H1 (cell line): ENCODE results near the gene CADPS. TPM values are rescaled to one million over a fixed set of nuclear protein-coding genes. Genes with fewer than 3 reads are reported as not detected.

Experiments used
- CTCF ChIA-PET: fragments of 300-600 bp; sonication (Branson Sonifier 250); formaldehyde crosslinking; loops from one replicate; lab custom pipeline; 2021; ENCODE audit not compliant: partially characterized antibody; lab: Charles Lee
- POLR2A ChIA-PET: fragments of 300-600 bp; sonication (Branson Sonifier 250); formaldehyde crosslinking; loops from one replicate; lab custom pipeline; 2021; ENCODE audit warnings: inconsistent platforms; ENCODE audit not compliant: partially characterized antibody; lab: Charles Lee
- DNase-seq, 2 experiments: peaks; one replicate each; pipeline versions ENCODE4 v3.0.0 to v3.0.0-alpha.2; 2010 to 2022; ENCODE audit warnings: low spot score in 2 of 2, low read depth in 1 of 2, mixed read lengths in 1 of 2
- FAIRE-seq: peaks from 2 replicates; lab custom pipeline; 2011; peaks lifted over from hg19 to GRCh38; lab: Jason Lieb, UNC
- H2AFZ ChIP-seq: 2 replicates; pipeline ENCODE4 v1.8.1; 2012; ENCODE audit warnings: low read length, inconsistent platforms
- H2AK5ac ChIP-seq: 2 replicates; pipeline ENCODE4 v1.6.1; 2013; ENCODE audit warnings: low read depth, low read length
- H2BK120ac ChIP-seq: replicated peaks from 2 replicates; pipeline ENCODE3; 2013; ENCODE audit warnings: low read depth, low read length, inconsistent platforms
- H2BK12ac ChIP-seq: 2 replicates; pipeline ENCODE4 v1.6.1; 2013; ENCODE audit warnings: low read depth, low read length
- H2BK15ac ChIP-seq: 2 replicates; pipeline ENCODE4 v1.6.1; 2013; ENCODE audit warnings: low read length
- H2BK20ac ChIP-seq: 2 replicates; pipeline ENCODE4 v1.6.1; 2013; ENCODE audit warnings: low read length
- H2BK5ac ChIP-seq: 2 replicates; pipeline ENCODE4 v1.6.1; 2013; ENCODE audit warnings: low read depth, low read length
- H3K14ac ChIP-seq: 2 replicates; pipeline ENCODE4 v1.6.1; 2013; ENCODE audit warnings: inconsistent platforms; ENCODE audit not compliant: insufficient read length
- H3K18ac ChIP-seq: 2 replicates; pipeline ENCODE4 v1.6.1; 2013; ENCODE audit warnings: low read length; ENCODE audit errors: extremely low read depth
- H3K23ac ChIP-seq: 2 replicates; pipeline ENCODE4 v1.6.1; 2013; ENCODE audit warnings: inconsistent platforms; ENCODE audit not compliant: insufficient read length
- H3K23me2 ChIP-seq: 2 replicates; pipeline ENCODE4 v1.6.1; 2013; ENCODE audit warnings: low read depth, low read length
- H3K27ac ChIP-seq: 2 replicates; pipeline ENCODE4 v1.6.1; 2011; ENCODE audit warnings: low read depth, low read length, inconsistent platforms
- H3K27me3 ChIP-seq, 4 experiments: replicated peaks in 1 of 4; 1 replicate in 1 of 4; 2 replicates in 3 of 4; pipeline versions ENCODE4 v1.6.1 to v1.8.1; 2011 to 2013; ENCODE audit warnings: low read length in 3 of 4, mild to moderate bottlenecking in 3 of 4, inconsistent platforms in 2 of 4, mixed read lengths in 2 of 4, moderate library complexity in 1 of 4; ENCODE audit not compliant: control insufficient read depth in 3 of 4, insufficient read depth in 3 of 4; ENCODE audit errors: extremely low read depth in 1 of 4
- H3K36me3 ChIP-seq, 4 experiments: 2 replicates each; pipeline versions ENCODE4 v1.6.1 to v1.8.1; 2011 to 2013; ENCODE audit warnings: mild to moderate bottlenecking in 4 of 4, low read length in 3 of 4, moderate library complexity in 2 of 4, control low read depth in 1 of 4, inconsistent platforms in 1 of 4; ENCODE audit not compliant: insufficient read depth in 4 of 4, control insufficient read depth in 2 of 4
- H3K4ac ChIP-seq: replicated peaks from 2 replicates; pipeline ENCODE3; 2013; ENCODE audit warnings: low read length, low read depth, mixed read lengths, inconsistent platforms; ENCODE audit not compliant: insufficient read length
- H3K4me1 ChIP-seq, 4 experiments: replicated peaks in 1 of 4; 1 replicate in 1 of 4; 2 replicates in 3 of 4; pipeline versions ENCODE4 v1.6.1 to v1.8.1; 2011 to 2013; ENCODE audit warnings: low read length in 3 of 4, inconsistent platforms in 2 of 4, mixed read lengths in 1 of 4; ENCODE audit not compliant: insufficient read depth in 4 of 4, control insufficient read depth in 3 of 4
- H3K4me2 ChIP-seq, 2 experiments: 2 replicates each; pipeline versions ENCODE4 v1.6.1 to v1.8.1; 2011 to 2013; ENCODE audit warnings: low read depth in 2 of 2, low read length in 2 of 2, control low read depth in 1 of 2, inconsistent platforms in 1 of 2, mild to moderate bottlenecking in 1 of 2; ENCODE audit not compliant: insufficient read depth in 1 of 2
- H3K4me3 ChIP-seq, 4 experiments: fragments of 200-600, 300-600 bp in 1 of 4; sonication (generic), shearing (Covaris generic), sonication (Bioruptor Twin) in 1 of 4; 2 replicates each; pipeline versions ENCODE4 v1.5.1 to v1.8.1; 2011 to 2016; ENCODE audit warnings: low read length in 4 of 4, low read depth in 3 of 4, control low read depth in 2 of 4, inconsistent platforms in 2 of 4, mild to moderate bottlenecking in 2 of 4, mixed read lengths in 1 of 4, moderate library complexity in 1 of 4; ENCODE audit not compliant: insufficient read depth in 2 of 4; ENCODE audit errors: extremely low read depth in 1 of 4
- H3K56ac ChIP-seq: replicated peaks from 2 replicates; pipeline ENCODE3; 2013; ENCODE audit warnings: low read depth, mild to moderate bottlenecking, mixed read lengths, low read length, inconsistent platforms; ENCODE audit not compliant: insufficient read length
- H3K79me1 ChIP-seq: 2 replicates; pipeline ENCODE4 v1.6.1; 2013; ENCODE audit warnings: low read depth, low read length, control low read depth
- H3K79me2 ChIP-seq, 2 experiments: 2 replicates each; pipeline versions ENCODE4 v1.6.1 to v1.8.1; 2012 to 2013; ENCODE audit warnings: low read length in 2 of 2, mild to moderate bottlenecking in 2 of 2, inconsistent platforms in 1 of 2; ENCODE audit not compliant: insufficient read depth in 2 of 2, control insufficient read depth in 1 of 2
- H3K9ac ChIP-seq, 4 experiments: replicated peaks in 1 of 4; 1 replicate in 1 of 4; 2 replicates in 3 of 4; pipeline versions ENCODE4 v1.6.1 to v1.8.1; 2011 to 2013; ENCODE audit warnings: low read depth in 3 of 4, low read length in 3 of 4, control low read depth in 2 of 4, mild to moderate bottlenecking in 2 of 4, moderate library complexity in 2 of 4, inconsistent platforms in 1 of 4; ENCODE audit errors: extremely low read depth in 1 of 4
- H3K9me3 ChIP-seq, 2 experiments: 2 replicates each; pipeline versions ENCODE4 v1.6.1 to v1.8.1; 2012 to 2013; ENCODE audit warnings: mild to moderate bottlenecking in 2 of 2, moderate library complexity in 2 of 2, control low read depth in 1 of 2, inconsistent platforms in 1 of 2, low read depth in 1 of 2, low read length in 1 of 2, mixed read lengths in 1 of 2; ENCODE audit not compliant: insufficient read depth in 2 of 2
- H4K20me1 ChIP-seq, 2 experiments: replicated peaks in 1 of 2; 2 replicates each; pipeline versions ENCODE3 to v1.8.1; 2011 to 2013; ENCODE audit warnings: inconsistent platforms in 2 of 2, low read length in 2 of 2, mild to moderate bottlenecking in 1 of 2; ENCODE audit not compliant: insufficient read depth in 2 of 2, control insufficient read depth in 1 of 2
- H4K5ac ChIP-seq: 2 replicates; pipeline ENCODE4 v1.6.1; 2013; ENCODE audit warnings: low read length, low read depth, mixed read lengths, inconsistent platforms; ENCODE audit not compliant: insufficient read length
- H4K8ac ChIP-seq: 2 replicates; pipeline ENCODE4 v1.8.0; 2013; ENCODE audit warnings: mild to moderate bottlenecking, moderate library complexity, low read length, inconsistent platforms; ENCODE audit not compliant: insufficient read depth; ENCODE audit errors: extremely low read depth
- H4K91ac ChIP-seq: replicated peaks from 2 replicates; pipeline ENCODE3; 2013; ENCODE audit warnings: low read length, mixed read lengths, inconsistent platforms; ENCODE audit not compliant: insufficient read length
- CHD1 ChIP-seq: IDR thresholded peaks from 2 replicates; pipeline ENCODE4 v1.6.1; 2012; ENCODE audit warnings: low read depth, low read length, improper control_type of control experiment
- WGBS, 2 experiments: shearing (Covaris generic) in 1 of 2; methylation state at CpG; one replicate each; pipeline versions ENCODE4 v1.1.6 to v1.1.7; 2013 to 2015; ENCODE audit warnings: low lambda C conversion rate in 2 of 2, mixed read lengths in 2 of 2, inconsistent platforms in 1 of 2, low coverage in 1 of 2, missing lambda C conversion rate in 1 of 2; ENCODE audit not compliant: insufficient replicate concordance in 2 of 2, insufficient coverage in 1 of 2, insufficient read length in 1 of 2; ENCODE audit errors: extremely low coverage in 1 of 2, missing lambda C conversion rate in 1 of 2; 5-methylcytosine and 5-hydroxymethylcytosine counted together
- polyA plus RNA-seq, 7 experiments: library from polyadenylated mRNA; depleted of rRNA in 3 of 7; stranded (reverse) in 5 of 7; unstranded in 2 of 7; fragments of >200 nt in 5 of 7; fragments of 200-250 nt in 2 of 7; gene quantifications; 1 replicate in 5 of 7; 2 replicates in 1 of 7; 4 replicates in 1 of 7; pipeline versions ENCODE4 v1.2.1 to v1.2.3, GENCODE V29; 2011 to 2013; ENCODE audit warnings: missing spikeins in 2 of 7, mixed read lengths in 2 of 7
- total RNA-seq: library from RNA; stranded (reverse); fragmentation: NEBNext Ultra II Directional; extraction: Animal tissue kit (Norgen Biotek cat#: 25700); gene quantifications from 2 replicates; pipeline ENCODE4 v1.2.1, GENCODE V29; 2021

The CADPS gene
- total and polyA plus RNA-seq, 2 of the 8 experiments (the other 6 are each of a cell fraction or from before 2014, with no cell fraction given), result 7.1 to 10.2 TPM

DNA sequence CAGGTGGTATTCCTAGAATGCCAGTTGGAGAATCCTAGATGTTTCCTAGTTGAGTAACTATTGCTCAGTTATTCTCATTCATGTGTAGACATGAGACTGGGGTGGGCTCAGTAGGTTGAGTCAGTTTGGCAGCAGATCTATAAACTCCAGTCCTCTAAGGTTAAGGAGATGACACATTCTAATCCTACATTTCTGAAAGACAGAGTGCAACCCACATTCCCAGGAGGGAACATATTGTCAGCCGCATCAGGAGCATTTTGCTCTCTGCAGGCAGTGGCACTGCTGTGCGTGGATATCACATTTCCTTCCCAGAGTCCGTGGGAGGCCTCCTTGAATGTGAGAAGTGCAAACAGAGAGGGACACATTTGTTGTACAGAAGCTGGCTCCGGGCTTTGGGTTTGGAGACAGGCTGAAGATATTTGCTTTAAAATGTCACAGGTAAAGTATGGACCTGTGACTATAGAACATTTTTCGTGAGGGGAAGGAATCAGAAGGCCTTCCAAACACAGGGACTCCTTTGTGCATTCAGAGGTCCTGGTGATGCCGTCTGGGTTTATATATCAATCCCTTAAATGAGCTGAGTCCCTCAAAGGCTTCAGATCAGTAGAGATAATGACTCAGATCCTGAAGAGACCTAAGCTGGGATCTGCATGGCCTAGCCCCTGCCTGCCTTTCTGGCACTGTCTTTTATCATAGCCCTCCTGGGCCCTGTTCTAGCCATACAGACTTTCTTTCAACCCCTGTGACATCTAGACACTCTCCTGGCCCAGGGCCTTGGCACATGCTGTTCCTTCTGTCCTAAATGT, 156.5 kb downstream of the CADPS start:
- no peak overlapping the region for H2AFZ ChIP-seq
- FAIRE-seq (no peak), DNase-seq (no peak)
- WGBS, 2 experiments, result 72% methylated on average over 6 of the region's 6 CpGs; no CpG with 5 or more reads in 1 of the 2 experiments
- no peak overlapping the region for H4K8ac ChIP-seq
- H2BK120ac ChIP-seq, result no peak overlapping the region
- no peak overlapping the region for H3K18ac ChIP-seq
- no peak overlapping the region for H2BK20ac ChIP-seq
- no peak overlapping the region for H3K56ac ChIP-seq
- no peaks in the 10 kb centered on the region for H3K36me3 ChIP-seq
- H2BK15ac ChIP-seq, result no peak overlapping the region
- H3K23ac ChIP-seq, result no peak overlapping the region
- H3K27me3 ChIP-seq, result no peaks in the 10 kb centered on the region
- H3K27ac ChIP-seq, result no peak overlapping the region
- H2BK12ac ChIP-seq, result no peak overlapping the region
- H4K5ac ChIP-seq, result no peak overlapping the region
- no peaks in the 10 kb centered on the region for H3K23me2 ChIP-seq
- H4K20me1 ChIP-seq, result no peaks in the 10 kb centered on the region
- no peak overlapping the region for H2BK5ac ChIP-seq
- no peak overlapping the region for H3K4ac ChIP-seq
- no peak overlapping the region for H3K14ac ChIP-seq
- H3K4me1 ChIP-seq, result peaks cover 0 to 6% (median 2%) of the 10 kb centered on the region in 4 experiments; a peak in 5 of 7 replicates
- CTCF ChIA-PET, result interaction anchor here (1.4 to 2.8 kb wide), 3 partner anchors 9 to 53 kb away, joined by 5 to 13 read pairs (median 5); no protein-coding TSS in a partner anchor
- no peak overlapping the region for H2AK5ac ChIP-seq
- H3K4me2 ChIP-seq, result no peak overlapping the region; a peak in 1 of 4 replicates
- no peaks in the 10 kb centered on the region for H3K9me3 ChIP-seq
- no peak overlapping the region for H4K91ac ChIP-seq
- no peak overlapping the region for H3K9ac ChIP-seq
- POLR2A ChIA-PET, result interaction anchor here (0.5 to 1.0 kb wide), 2 partner anchors 9 kb away, joined by 3 to 4 read pairs; no protein-coding TSS in a partner anchor
- no peak overlapping the region for H3K4me3 ChIP-seq
- no peaks in the 10 kb centered on the region for H3K79me2 ChIP-seq
- no peaks in the 10 kb centered on the region for H3K79me1 ChIP-seq
- TF ChIP-seq CHD1, result no peak
